Suprapubic skin (tissue), 4 donors: ENCODE data around the gene ZMYND10.

Experiments used
- CTCF ChIP-seq, 2 donors: fragments of 200-600 bp in 1 of 2; fragments of 450-650 bp in 1 of 2; sonication (generic) in 1 of 2; IDR thresholded peaks; one replicate each; pipeline ENCODE4 v1.5.1; 2016 to 2019; ENCODE audit warnings: antibody characterized with exemption in 2 of 2, mild to moderate bottlenecking in 1 of 2, moderate library complexity in 1 of 2
- EP300 ChIP-seq: sonication (generic); formaldehyde crosslinking; IDR thresholded peaks from one replicate; pipeline ENCODE4 v1.6.1; 2017; ENCODE audit warnings: antibody characterized with exemption
- POLR2A ChIP-seq, 2 donors: fragments of 450-650 bp; IDR thresholded peaks; one replicate each; pipeline ENCODE4 v1.6.1; 2017; ENCODE audit warnings: antibody characterized with exemption in 2 of 2, mild to moderate bottlenecking in 2 of 2, moderate library complexity in 2 of 2
- POLR2AphosphoS5 ChIP-seq, 3 donors: sonication (generic); formaldehyde crosslinking; IDR thresholded peaks; one replicate each; pipeline ENCODE4 v1.6.1; 2017; ENCODE audit warnings: antibody characterized with exemption in 3 of 3

GRCh38 chr3:50381383-50381782 lies 35.9 kb upstream of the ZMYND10 start:
- no peak for TF ChIP-seq EP300
- no peak for TF ChIP-seq CTCF (IDR thresholded peaks at IDR 0.05)
- no peak for TF ChIP-seq POLR2AphosphoS5 (IDR thresholded peaks at IDR 0.05)
- TF ChIP-seq POLR2A (IDR thresholded peaks at IDR 0.05) = no peak
